SK-N-SH (cell line): ENCODE data around the gene GNE. TPM values are rescaled to one million over a fixed set of nuclear protein-coding genes. Genes with fewer than 3 reads are reported as not detected.

Experiments
- CTCF ChIA-PET: fragments of 300-600, 350-600 bp; formaldehyde crosslinking; extraction: SDS; loops from one replicate; lab custom pipeline; 2021; lab: Yijun Ruan, JAX
- POLR2A ChIA-PET: fragments of 350-600 bp; sonication (Branson Sonifier 250); formaldehyde crosslinking; extraction: SDS; loops from one replicate; lab custom pipeline; 2020; ENCODE audit warnings: antibody characterized with exemption, inconsistent platforms; lab: Yijun Ruan, JAX
- DNase-seq: peaks from one replicate; pipeline ENCODE4 v3.0.0; 2012
- H2AFZ ChIP-seq: fragments of 200-600 bp; sonication (generic); 2 replicates; pipeline ENCODE4 v1.8.1; 2016; ENCODE audit warnings: antibody characterized with exemption, mild to moderate bottlenecking, low read depth
- H3F3A ChIP-seq: fragments of 200-600 bp; sonication (generic); replicated peaks from 2 replicates; pipeline ENCODE3; 2016; ENCODE audit warnings: antibody characterized with exemption, mild to moderate bottlenecking; ENCODE audit not compliant: insufficient read depth
- H3K27ac ChIP-seq, 2 experiments: fragments of 200-500 bp in 1 of 2; fragments of 200-600 bp in 1 of 2; sonication (Bioruptor generic) in 1 of 2; sonication (generic), shearing (Covaris generic) in 1 of 2; 2 replicates each; pipeline versions ENCODE4 v1.5.1 to v1.6.1; 2014 to 2016; ENCODE audit warnings: low read depth in 2 of 2, inconsistent platforms in 1 of 2, low read length in 1 of 2, mild to moderate bottlenecking in 1 of 2, mixed read lengths in 1 of 2
- H3K27me3 ChIP-seq: fragments of 200-600 bp; sonication (generic), shearing (Covaris generic); 2 replicates; pipeline ENCODE4 v1.6.1; 2016; ENCODE audit warnings: mixed run types; ENCODE audit not compliant: insufficient read depth
- H3K36me3 ChIP-seq, 2 experiments: fragments of 200-500 bp in 1 of 2; fragments of 200-600 bp in 1 of 2; sonication (Bioruptor generic) in 1 of 2; sonication (generic) in 1 of 2; replicated peaks in 1 of 2; 2 replicates each; pipeline versions ENCODE3 to v1.5.1; 2014 to 2016; ENCODE audit warnings: low read length in 1 of 2, mild to moderate bottlenecking in 1 of 2; ENCODE audit not compliant: insufficient read depth in 2 of 2, control insufficient read depth in 1 of 2
- H3K4me1 ChIP-seq, 2 experiments: fragments of 200-500 bp in 1 of 2; fragments of 200-600 bp in 1 of 2; sonication (Bioruptor generic) in 1 of 2; sonication (generic), shearing (Covaris generic) in 1 of 2; 2 replicates each; pipeline versions ENCODE4 v1.5.1 to v1.6.1; 2014 to 2016; ENCODE audit warnings: low read depth in 1 of 2, low read length in 1 of 2, mixed run types in 1 of 2; ENCODE audit not compliant: insufficient read depth in 2 of 2, control insufficient read depth in 1 of 2
- H3K4me2 ChIP-seq: fragments of 200-600 bp; sonication (generic), shearing (Covaris generic); 2 replicates; pipeline ENCODE4 v1.6.1; 2017; ENCODE audit warnings: mixed run types
- H3K4me3 ChIP-seq, 2 experiments: fragments of 200-500 bp in 1 of 2; fragments of 200-600 bp in 1 of 2; sonication (Bioruptor generic) in 1 of 2; sonication (generic), shearing (Covaris generic) in 1 of 2; 2 replicates each; pipeline versions ENCODE4 v1.5.1 to v1.8.1; 2014 to 2016; ENCODE audit warnings: low read depth in 2 of 2, inconsistent platforms in 1 of 2, low read length in 1 of 2, mild to moderate bottlenecking in 1 of 2, mixed read lengths in 1 of 2, moderate library complexity in 1 of 2
- H3K79me2 ChIP-seq: fragments of 200-600 bp; sonication (generic); 2 replicates; pipeline ENCODE4 v1.8.1; 2017; ENCODE audit warnings: mild to moderate bottlenecking; ENCODE audit not compliant: insufficient read depth
- H3K9ac ChIP-seq: fragments of 200-600 bp; sonication (generic); 2 replicates; pipeline ENCODE4 v1.6.1; 2017; ENCODE audit warnings: mixed run types
- H3K9me2 ChIP-seq: fragments of 200-600 bp; sonication (generic); 2 replicates; pipeline ENCODE4 v1.6.1; 2017; ENCODE audit warnings: mixed run types
- H3K9me3 ChIP-seq: fragments of 200-600 bp; sonication (generic); 2 replicates; pipeline ENCODE4 v1.6.1; 2017; ENCODE audit warnings: mixed run types, mild to moderate bottlenecking, moderate library complexity
- H4K20me1 ChIP-seq: fragments of 200-600 bp; sonication (generic); 2 replicates; pipeline ENCODE4 v1.6.1; 2017; ENCODE audit warnings: mild to moderate bottlenecking, mixed run types; ENCODE audit not compliant: insufficient read depth
- CHD2 ChIP-seq: fragments of 150-350 bp; IDR thresholded peaks from 2 replicates; pipeline ENCODE4 v1.6.1; 2018; ENCODE audit warnings: low read length; ENCODE audit not compliant: partially characterized antibody
- CTCF ChIP-seq: fragments of 200-600 bp; sonication (generic); IDR thresholded peaks from 2 replicates; pipeline ENCODE4 v1.6.1; 2017; ENCODE audit warnings: antibody characterized with exemption, mild to moderate bottlenecking, moderate library complexity
- EP300 ChIP-seq, 2 experiments: IDR thresholded peaks; 2 replicates each; pipeline versions ENCODE4 v1.4.0 to v1.6.1; 2012; ENCODE audit warnings: borderline replicate concordance in 1 of 2, low read depth in 1 of 2, low read length in 1 of 2
- EZH2phosphoT487 ChIP-seq: fragments of 200-600 bp; sonication (generic); IDR thresholded peaks from 2 replicates; pipeline ENCODE4 v1.6.1; 2017; ENCODE audit warnings: low read depth, mixed run types, mild to moderate bottlenecking, antibody characterized with exemption, moderate library complexity, borderline replicate concordance
- FOSL2 ChIP-seq: IDR thresholded peaks from 2 replicates; pipeline ENCODE4 v1.4.0; 2012; ENCODE audit warnings: low read depth, mild to moderate bottlenecking, moderate library complexity, borderline replicate concordance
- FOXJ3 ChIP-seq: sonication (generic); formaldehyde crosslinking; IDR thresholded peaks from 2 replicates; pipeline ENCODE4 v1.5.1; 2020; ENCODE audit warnings: mild to moderate bottlenecking, missing genetic modification reagents
- FOXM1 ChIP-seq: IDR thresholded peaks from 2 replicates; pipeline ENCODE4 v1.4.0; 2012; ENCODE audit warnings: low read depth, mild to moderate bottlenecking
- MAX ChIP-seq: IDR thresholded peaks from 2 replicates; pipeline ENCODE4 v1.4.0; 2012; ENCODE audit warnings: low read depth
- NFIC ChIP-seq: IDR thresholded peaks from 2 replicates; pipeline ENCODE4 v1.4.0; 2012; ENCODE audit warnings: borderline replicate concordance
- NRF1 ChIP-seq: IDR thresholded peaks from 2 replicates; pipeline ENCODE4 v1.6.1; 2012; ENCODE audit warnings: low read depth, mild to moderate bottlenecking, low read length
- POLR2AphosphoS5 ChIP-seq: IDR thresholded peaks from 2 replicates; pipeline ENCODE4 v1.6.1; 2012; ENCODE audit warnings: low read depth, low read length
- RCOR1 ChIP-seq: fragments of 150-350 bp; IDR thresholded peaks from 2 replicates; pipeline ENCODE4 v1.6.1; 2017; ENCODE audit warnings: antibody characterized with exemption, low read length
- RXRA ChIP-seq: IDR thresholded peaks from 2 replicates; pipeline ENCODE4 v1.4.0; 2012; ENCODE audit warnings: low read depth, mild to moderate bottlenecking, borderline replicate concordance
- TAF1 ChIP-seq: IDR thresholded peaks from 2 replicates; pipeline ENCODE4 v1.6.1; 2012; ENCODE audit warnings: low read depth, mild to moderate bottlenecking, low read length, moderate library complexity, borderline replicate concordance
- TCF12 ChIP-seq: IDR thresholded peaks from 2 replicates; pipeline ENCODE4 v1.4.0; 2012
- TEAD4 ChIP-seq: IDR thresholded peaks from 2 replicates; pipeline ENCODE4 v1.4.0; 2012; ENCODE audit warnings: mild to moderate bottlenecking, borderline replicate concordance; ENCODE audit not compliant: insufficient read depth
- WGBS: methylation state at CpG from one replicate; pipeline ENCODE4 v1.1.6; 2017; ENCODE audit warnings: low lambda C conversion rate; 5-methylcytosine and 5-hydroxymethylcytosine counted together
- polyA plus RNA-seq, 3 experiments: library from polyadenylated mRNA; depleted of rRNA; stranded (reverse); fragments of >200 nt; gene quantifications; 2 replicates each; pipeline ENCODE4 v1.2.3, GENCODE V29; 2012
- TF ChIP-seq, protein P1 (sequence below): IDR thresholded peaks from 2 replicates; pipeline ENCODE4; 2012
- TF ChIP-seq, protein P2 (sequence below): IDR thresholded peaks from 2 replicates; pipeline ENCODE4 v1.6.1; 2012; ENCODE audit warnings: mild to moderate bottlenecking, low read depth, low read length, moderate library complexity

GNE gene
- polyA plus RNA-seq, 1 of the 3 experiments (the other 2 are of a cell fraction), result 13.0 TPM

GRCh38 chr9:36282275-36282674 is 24.0 kb upstream of the GNE start (continued):
- TF ChIP-seq FOSL2 (no peak), FOXJ3 (CRISPR knock-in tag) (no peak), MAX (no peak), TAF1 (no peak), RCOR1 (no peak), RXRA (no peak), EP300 (IDR thresholded peaks at IDR 0.05; ENCODE audit: borderline replicate concordance in 1 of 2, low read depth in 1 of 2, low read length in 1 of 2) (no peak), FOXM1 (no peak), CHD2 (no peak)
- TF ChIP-seq, protein P1, sequence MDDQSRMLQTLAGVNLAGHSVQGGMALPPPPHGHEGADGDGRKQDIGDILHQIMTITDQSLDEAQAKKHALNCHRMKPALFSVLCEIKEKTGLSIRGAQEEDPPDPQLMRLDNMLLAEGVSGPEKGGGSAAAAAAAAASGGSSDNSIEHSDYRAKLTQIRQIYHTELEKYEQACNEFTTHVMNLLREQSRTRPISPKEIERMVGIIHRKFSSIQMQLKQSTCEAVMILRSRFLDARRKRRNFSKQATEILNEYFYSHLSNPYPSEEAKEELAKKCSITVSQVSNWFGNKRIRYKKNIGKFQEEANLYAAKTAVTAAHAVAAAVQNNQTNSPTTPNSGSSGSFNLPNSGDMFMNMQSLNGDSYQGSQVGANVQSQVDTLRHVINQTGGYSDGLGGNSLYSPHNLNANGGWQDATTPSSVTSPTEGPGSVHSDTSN, result no peak

- Histone ChIP-seq H3K36me3 (no peaks in the 10 kb centered on the region), H3K4me3 (no peak overlapping the region), H3F3A (no peaks in the 10 kb centered on the region), H4K20me1 (no peaks in the 10 kb centered on the region), H2AFZ (no peak overlapping the region), H3K9me2 (no peaks in the 10 kb centered on the region), H3K27me3 (no peaks in the 10 kb centered on the region), H3K79me2 (no peaks in the 10 kb centered on the region), H3K27ac (no peak overlapping the region), H3K9me3 (no peaks in the 10 kb centered on the region), H3K4me2 (no peak overlapping the region), H3K9ac (no peak overlapping the region), H3K4me1 (no peaks in the 10 kb centered on the region)
- no peak for DNase-seq
- TF ChIP-seq NRF1 (no peak), EZH2phosphoT487 (no peak)
- ChIA-PET CTCF (interaction anchor here (1.2 kb wide), 1 partner anchor 178 kb away, joined by 3 read pairs; no protein-coding TSS in a partner anchor), POLR2A (no interaction called here)
- 88% methylated on average over 4 of the region's 4 CpGs for WGBS
These were observed 22.7 kb upstream of the GNE start for GRCh38 chr9:36280989-36281388.

GRCh38 chr9:36278243-36278642 is 20.0 kb upstream of the GNE start:
- WGBS, result 94% methylated on average over 2 of the region's 2 CpGs
- H3K9me2 ChIP-seq, result no peaks in the 10 kb centered on the region
- H3K79me2 ChIP-seq, result no peaks in the 10 kb centered on the region
- no peak overlapping the region for H3K4me3 ChIP-seq
- ChIA-PET CTCF (no interaction called here), POLR2A (no interaction called here)
- no peak overlapping the region for H3K4me2 ChIP-seq
- H3K36me3 ChIP-seq, result no peaks in the 10 kb centered on the region
- H3K27ac ChIP-seq, result no peak overlapping the region
- H3F3A ChIP-seq, result no peaks in the 10 kb centered on the region
- no peaks in the 10 kb centered on the region for H3K27me3 ChIP-seq
- DNase-seq, result no peak
- no peak overlapping the region for H2AFZ ChIP-seq
- H3K4me1 ChIP-seq, result no peaks in the 10 kb centered on the region
- no peaks in the 10 kb centered on the region for H4K20me1 ChIP-seq
- no peaks in the 10 kb centered on the region for H3K9me3 ChIP-seq
- no peak overlapping the region for H3K9ac ChIP-seq
- TF ChIP-seq, protein P1, result no peak
- no peak for TF ChIP-seq FOXM1
- TF ChIP-seq, protein P2, sequence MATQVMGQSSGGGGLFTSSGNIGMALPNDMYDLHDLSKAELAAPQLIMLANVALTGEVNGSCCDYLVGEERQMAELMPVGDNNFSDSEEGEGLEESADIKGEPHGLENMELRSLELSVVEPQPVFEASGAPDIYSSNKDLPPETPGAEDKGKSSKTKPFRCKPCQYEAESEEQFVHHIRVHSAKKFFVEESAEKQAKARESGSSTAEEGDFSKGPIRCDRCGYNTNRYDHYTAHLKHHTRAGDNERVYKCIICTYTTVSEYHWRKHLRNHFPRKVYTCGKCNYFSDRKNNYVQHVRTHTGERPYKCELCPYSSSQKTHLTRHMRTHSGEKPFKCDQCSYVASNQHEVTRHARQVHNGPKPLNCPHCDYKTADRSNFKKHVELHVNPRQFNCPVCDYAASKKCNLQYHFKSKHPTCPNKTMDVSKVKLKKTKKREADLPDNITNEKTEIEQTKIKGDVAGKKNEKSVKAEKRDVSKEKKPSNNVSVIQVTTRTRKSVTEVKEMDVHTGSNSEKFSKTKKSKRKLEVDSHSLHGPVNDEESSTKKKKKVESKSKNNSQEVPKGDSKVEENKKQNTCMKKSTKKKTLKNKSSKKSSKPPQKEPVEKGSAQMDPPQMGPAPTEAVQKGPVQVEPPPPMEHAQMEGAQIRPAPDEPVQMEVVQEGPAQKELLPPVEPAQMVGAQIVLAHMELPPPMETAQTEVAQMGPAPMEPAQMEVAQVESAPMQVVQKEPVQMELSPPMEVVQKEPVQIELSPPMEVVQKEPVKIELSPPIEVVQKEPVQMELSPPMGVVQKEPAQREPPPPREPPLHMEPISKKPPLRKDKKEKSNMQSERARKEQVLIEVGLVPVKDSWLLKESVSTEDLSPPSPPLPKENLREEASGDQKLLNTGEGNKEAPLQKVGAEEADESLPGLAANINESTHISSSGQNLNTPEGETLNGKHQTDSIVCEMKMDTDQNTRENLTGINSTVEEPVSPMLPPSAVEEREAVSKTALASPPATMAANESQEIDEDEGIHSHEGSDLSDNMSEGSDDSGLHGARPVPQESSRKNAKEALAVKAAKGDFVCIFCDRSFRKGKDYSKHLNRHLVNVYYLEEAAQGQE, result no peak
- TF ChIP-seq TCF12, result no peak
- no peak for TF ChIP-seq NFIC
- TF ChIP-seq TEAD4, result no peak
- TF ChIP-seq CTCF, result no peak
- no peak for TF ChIP-seq CHD2
- no peak for TF ChIP-seq POLR2AphosphoS5
- no peak for TF ChIP-seq RXRA
- no peak for TF ChIP-seq TAF1
- no peak for TF ChIP-seq EP300 (IDR thresholded peaks at IDR 0.05; ENCODE audit: borderline replicate concordance in 1 of 2, low read depth in 1 of 2, low read length in 1 of 2)
